ENCODE data around the gene TNFAIP1.

The TNFAIP1 gene

GRCh38 chr17:28346746-28347246, 11.2 kb downstream of the TNFAIP1 start:
- H3K9me2 ChIP-seq (replicated peaks; ENCODE audit: low read depth, low read length) = no peaks in the 10 kb centered on the region
- no peaks in the 10 kb centered on the region for H3K9me3 ChIP-seq (ENCODE audit: insufficient read depth, low read depth, low read length)
- no peaks in the 10 kb centered on the region for H3K79me2 ChIP-seq (ENCODE audit: insufficient read depth, low read length)
- H3K9ac ChIP-seq (ENCODE audit: low read depth, low read length, poor library complexity, severe bottlenecking) = no peak overlapping the region
- H3F3A ChIP-seq (ENCODE audit: low read depth) = no peaks in the 10 kb centered on the region
- H3K4me1 ChIP-seq (ENCODE audit: insufficient read depth, low read length, poor library complexity, severe bottlenecking) = no peaks in the 10 kb centered on the region
- H3K36me3 ChIP-seq (ENCODE audit: insufficient read depth, low read length) = peaks cover 47% of the 10 kb centered on the region; the same call in 1 of the 2 replicates
- no peak overlapping the region for H3K4me2 ChIP-seq (ENCODE audit: low read depth, low read length, poor library complexity, severe bottlenecking)
- TF ChIP-seq CTCF (conservative IDR thresholded peaks at IDR 0.05; ENCODE audit: low read length) = peak; percentile 32; the same call in 1 of the 2 replicates
- no peak for TF ChIP-seq EZH2phosphoT487 (IDR thresholded peaks at IDR 0.05; ENCODE audit: borderline replicate concordance)
- H3K4me3 ChIP-seq (ENCODE audit: low read length, poor library complexity, severe bottlenecking) = no peak overlapping the region
- no peak overlapping the region for H2AFZ ChIP-seq (ENCODE audit: low read length)
- H4K20me1 ChIP-seq (ENCODE audit: insufficient read depth, low read length, poor library complexity, severe bottlenecking) = no peaks in the 10 kb centered on the region
- no peaks in the 10 kb centered on the region for H3K27me3 ChIP-seq (ENCODE audit: insufficient read depth, low read length, poor library complexity, severe bottlenecking)

GRCh38 chr17:28347261-28347891, 11.8 kb downstream of the TNFAIP1 start:
- H3K36me3 ChIP-seq (ENCODE audit: insufficient read depth, low read length) = peaks cover 46% of the 10 kb centered on the region; the same call in 1 of the 2 replicates
- H4K20me1 ChIP-seq (ENCODE audit: insufficient read depth, low read length, poor library complexity, severe bottlenecking) = no peaks in the 10 kb centered on the region
- H2AFZ ChIP-seq (ENCODE audit: low read length) = no peak overlapping the region
- no peak overlapping the region for H3K9ac ChIP-seq (ENCODE audit: low read depth, low read length, poor library complexity, severe bottlenecking)
- H3K79me2 ChIP-seq (ENCODE audit: insufficient read depth, low read length) = no peaks in the 10 kb centered on the region
- no peak overlapping the region for H3K4me2 ChIP-seq (ENCODE audit: low read depth, low read length, poor library complexity, severe bottlenecking)
- no peaks in the 10 kb centered on the region for H3K27me3 ChIP-seq (ENCODE audit: insufficient read depth, low read length, poor library complexity, severe bottlenecking)
- H3K4me3 ChIP-seq (ENCODE audit: low read length, poor library complexity, severe bottlenecking) = no peak overlapping the region
- no peaks in the 10 kb centered on the region for H3K9me2 ChIP-seq (replicated peaks; ENCODE audit: low read depth, low read length)
- no peaks in the 10 kb centered on the region for H3F3A ChIP-seq (ENCODE audit: low read depth)
- no peaks in the 10 kb centered on the region for H3K9me3 ChIP-seq (ENCODE audit: insufficient read depth, low read depth, low read length)
- H3K4me1 ChIP-seq (ENCODE audit: insufficient read depth, low read length, poor library complexity, severe bottlenecking) = no peaks in the 10 kb centered on the region
- no peak for TF ChIP-seq CTCF (conservative IDR thresholded peaks at IDR 0.05; ENCODE audit: low read length)
- no peak for TF ChIP-seq EZH2phosphoT487 (IDR thresholded peaks at IDR 0.05; ENCODE audit: borderline replicate concordance)

- Histone ChIP-seq H2AFZ (ENCODE audit: low read length) (no peak overlapping the region), H3K79me2 (ENCODE audit: insufficient read depth, low read length) (no peaks in the 10 kb centered on the region), H3K9me3 (ENCODE audit: insufficient read depth, low read depth, low read length) (no peaks in the 10 kb centered on the region), H3K4me3 (ENCODE audit: low read length, poor library complexity, severe bottlenecking) (no peak overlapping the region), H3K4me1 (ENCODE audit: insufficient read depth, low read length, poor library complexity, severe bottlenecking) (no peaks in the 10 kb centered on the region), H3K36me3 (ENCODE audit: insufficient read depth, low read length) (peaks cover 48% of the 10 kb centered on the region; the same call in 1 of the 2 replicates), H3K27me3 (ENCODE audit: insufficient read depth, low read length, poor library complexity, severe bottlenecking) (no peaks in the 10 kb centered on the region), H3K9ac (ENCODE audit: low read depth, low read length, poor library complexity, severe bottlenecking) (no peak overlapping the region), H4K20me1 (ENCODE audit: insufficient read depth, low read length, poor library complexity, severe bottlenecking) (no peaks in the 10 kb centered on the region), H3K4me2 (ENCODE audit: low read depth, low read length, poor library complexity, severe bottlenecking) (no peak overlapping the region), H3K9me2 (replicated peaks; ENCODE audit: low read depth, low read length) (no peaks in the 10 kb centered on the region), H3F3A (ENCODE audit: low read depth) (no peaks in the 10 kb centered on the region)
- TF ChIP-seq EZH2phosphoT487 (IDR thresholded peaks at IDR 0.05; ENCODE audit: borderline replicate concordance) (no peak), CTCF (conservative IDR thresholded peaks at IDR 0.05; ENCODE audit: low read length) (no peak)
Measured at GRCh38 chr17:28348979-28349378, 13.4 kb downstream of the TNFAIP1 start.
